Esophagus muscularis mucosa (tissue), 4 donors: ENCODE data around the gene PNPLA5.

Experiments
- EP300 ChIP-seq: sonication (generic); formaldehyde crosslinking; IDR thresholded peaks from one replicate; pipeline ENCODE4 v1.6.1; 2017; ENCODE audit warnings: antibody characterized with exemption
- POLR2A ChIP-seq: fragments of 450-650 bp; IDR thresholded peaks from one replicate; pipeline ENCODE4 v1.6.1; 2017; ENCODE audit warnings: antibody characterized with exemption, moderate library complexity, mild to moderate bottlenecking, low read depth
- POLR2AphosphoS5 ChIP-seq, 2 donors: sonication (generic); formaldehyde crosslinking; IDR thresholded peaks; one replicate each; pipeline ENCODE4 v1.6.1; 2017; ENCODE audit warnings: antibody characterized with exemption in 2 of 2
- TF ChIP-seq, protein P1 (sequence below), 3 experiments: fragments of 200-600 bp in 2 of 3; fragments of 450-650 bp in 1 of 3; sonication (generic) in 2 of 3; IDR thresholded peaks; one replicate each; pipeline ENCODE4 v1.5.1; 2017 to 2019; ENCODE audit warnings: antibody characterized with exemption in 3 of 3, mild to moderate bottlenecking in 2 of 3, moderate library complexity in 1 of 3

GRCh38 chr22:43897751-43898261, 6.0 kb upstream of the PNPLA5 start:
- TF ChIP-seq, protein P1, sequence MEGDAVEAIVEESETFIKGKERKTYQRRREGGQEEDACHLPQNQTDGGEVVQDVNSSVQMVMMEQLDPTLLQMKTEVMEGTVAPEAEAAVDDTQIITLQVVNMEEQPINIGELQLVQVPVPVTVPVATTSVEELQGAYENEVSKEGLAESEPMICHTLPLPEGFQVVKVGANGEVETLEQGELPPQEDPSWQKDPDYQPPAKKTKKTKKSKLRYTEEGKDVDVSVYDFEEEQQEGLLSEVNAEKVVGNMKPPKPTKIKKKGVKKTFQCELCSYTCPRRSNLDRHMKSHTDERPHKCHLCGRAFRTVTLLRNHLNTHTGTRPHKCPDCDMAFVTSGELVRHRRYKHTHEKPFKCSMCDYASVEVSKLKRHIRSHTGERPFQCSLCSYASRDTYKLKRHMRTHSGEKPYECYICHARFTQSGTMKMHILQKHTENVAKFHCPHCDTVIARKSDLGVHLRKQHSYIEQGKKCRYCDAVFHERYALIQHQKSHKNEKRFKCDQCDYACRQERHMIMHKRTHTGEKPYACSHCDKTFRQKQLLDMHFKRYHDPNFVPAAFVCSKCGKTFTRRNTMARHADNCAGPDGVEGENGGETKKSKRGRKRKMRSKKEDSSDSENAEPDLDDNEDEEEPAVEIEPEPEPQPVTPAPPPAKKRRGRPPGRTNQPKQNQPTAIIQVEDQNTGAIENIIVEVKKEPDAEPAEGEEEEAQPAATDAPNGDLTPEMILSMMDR (IDR thresholded peaks at IDR 0.05): no peak
- TF ChIP-seq POLR2AphosphoS5 (IDR thresholded peaks at IDR 0.05) (no peak), POLR2A (no peak), EP300 (no peak)
